ENCODE measurements around the gene HS3ST1.
"Not testable (repeated sequence)": the region's sequence is repeated elsewhere in the genome, so short reads cannot be mapped to it uniquely, and the experiment has no call there.

The HS3ST1 gene

DNA sequence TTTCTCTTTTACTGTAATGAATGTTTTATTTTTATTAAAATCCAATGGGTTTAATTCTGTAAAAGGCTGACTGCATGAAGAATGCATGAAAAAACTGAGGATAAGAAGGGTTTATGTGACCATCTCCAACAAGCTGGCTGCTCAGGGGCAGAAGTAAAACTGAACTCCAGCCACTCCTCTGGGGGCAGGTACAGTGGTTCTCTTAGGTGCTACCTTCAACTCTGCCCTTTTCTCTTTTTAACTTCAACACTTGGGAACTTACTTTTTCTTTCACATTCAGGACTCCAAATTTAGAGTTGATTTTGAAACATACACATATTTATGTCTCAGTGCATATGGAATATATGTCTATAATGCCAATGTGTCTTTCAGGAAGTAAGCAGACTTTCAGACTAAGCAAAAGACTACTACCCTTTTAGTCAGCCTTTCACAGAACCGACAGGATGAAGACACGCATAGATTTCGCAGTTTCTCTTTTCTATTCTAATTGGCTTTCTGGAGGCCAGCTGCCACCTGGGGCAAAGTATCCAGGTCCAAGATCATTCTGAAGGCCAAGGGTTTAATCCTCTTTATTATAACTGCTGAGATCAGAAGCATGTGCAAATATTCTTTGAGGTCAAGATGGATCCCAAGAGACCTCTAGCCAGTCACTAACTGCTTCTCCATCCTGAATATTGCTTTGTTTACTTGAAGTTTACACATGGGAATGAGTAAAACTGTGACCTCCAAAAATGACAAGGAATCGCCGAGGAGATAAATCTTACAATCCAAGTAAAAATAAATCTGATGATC, 30.7 kb downstream of the HS3ST1 start:
- DNase-seq: no peak

DNA sequence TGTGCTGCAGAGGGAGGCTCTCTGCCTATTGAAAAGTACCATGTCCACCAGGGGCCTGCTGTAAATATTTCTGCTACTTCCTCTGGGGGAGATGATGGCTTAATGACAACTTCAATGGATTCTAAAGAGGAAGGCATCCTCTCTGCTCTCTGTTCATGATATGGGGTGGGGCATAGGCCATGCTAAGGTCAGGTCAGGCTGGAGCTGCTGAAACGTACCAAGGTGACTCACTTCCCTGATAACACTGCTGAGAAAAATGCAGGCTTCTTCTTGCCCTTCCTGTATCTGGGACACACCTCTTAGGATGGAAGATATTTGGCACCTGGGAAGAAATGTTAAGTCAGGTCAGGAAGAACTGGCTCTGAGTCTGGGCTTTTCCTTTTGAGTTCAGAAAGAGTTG, 31.5 kb downstream of the HS3ST1 start:
- no peak for DNase-seq

DNA sequence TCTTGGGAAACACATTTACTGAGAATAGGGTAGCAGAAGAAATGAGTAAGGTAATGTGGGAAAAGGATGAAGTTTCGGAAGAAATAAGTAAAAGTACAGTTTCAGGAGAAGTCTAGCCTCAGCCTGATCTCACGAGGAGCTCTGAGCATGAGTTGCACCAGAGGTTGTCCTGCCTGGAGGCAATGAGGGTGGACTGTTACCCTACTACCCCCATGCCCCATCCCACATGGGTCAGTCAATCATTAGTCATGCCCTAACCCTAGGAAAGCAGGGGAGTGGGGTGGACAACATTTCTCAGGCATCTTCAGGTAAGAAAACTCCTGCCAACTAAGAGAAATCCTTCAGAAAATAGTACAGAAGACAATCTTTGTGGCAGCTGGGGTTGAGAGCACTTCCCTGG, 35.1 kb downstream of the HS3ST1 start:
- no peak for DNase-seq

DNA sequence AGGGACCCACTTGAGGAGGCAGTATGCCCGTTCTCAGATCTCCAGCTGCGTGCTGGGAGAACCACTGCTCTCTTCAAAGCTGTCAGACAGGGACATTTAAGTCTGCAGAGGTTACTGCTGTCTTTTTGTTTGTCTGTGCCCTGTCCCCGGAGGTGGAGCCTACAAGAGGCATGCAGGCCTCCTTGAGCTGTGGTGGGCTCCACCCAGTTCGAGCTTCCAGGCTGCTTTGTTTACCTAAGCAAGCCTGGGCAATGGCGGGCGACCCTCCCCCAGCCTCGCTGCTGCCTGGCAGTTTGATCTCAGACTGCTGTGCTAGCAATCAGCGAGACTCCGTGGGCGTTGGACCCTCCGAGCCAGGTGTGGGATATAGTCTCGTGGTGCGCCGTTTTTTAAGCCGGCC, 44.6 kb downstream of the HS3ST1 start:
- not testable (repeated sequence) for DNase-seq

DNA sequence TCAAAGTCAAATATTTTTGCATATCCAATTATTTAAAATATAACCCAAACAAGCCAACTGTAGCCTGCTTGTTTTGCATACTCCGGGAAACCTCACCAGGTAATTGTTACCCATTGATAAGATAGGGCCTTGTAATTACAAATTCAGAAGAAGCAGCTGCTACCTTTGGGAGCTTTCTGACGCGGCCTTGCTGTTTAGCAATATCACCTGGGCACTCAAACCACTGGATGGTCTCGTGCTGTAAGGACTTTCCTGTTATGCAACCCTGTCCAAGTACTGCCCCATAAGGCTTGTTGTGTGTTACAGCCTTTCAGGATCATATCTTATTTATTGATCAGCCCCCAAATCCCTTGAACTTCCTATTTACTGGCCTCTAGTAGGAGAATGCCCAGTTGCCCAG, 52.1 kb downstream of the HS3ST1 start:
- no peak for DNase-seq

DNA sequence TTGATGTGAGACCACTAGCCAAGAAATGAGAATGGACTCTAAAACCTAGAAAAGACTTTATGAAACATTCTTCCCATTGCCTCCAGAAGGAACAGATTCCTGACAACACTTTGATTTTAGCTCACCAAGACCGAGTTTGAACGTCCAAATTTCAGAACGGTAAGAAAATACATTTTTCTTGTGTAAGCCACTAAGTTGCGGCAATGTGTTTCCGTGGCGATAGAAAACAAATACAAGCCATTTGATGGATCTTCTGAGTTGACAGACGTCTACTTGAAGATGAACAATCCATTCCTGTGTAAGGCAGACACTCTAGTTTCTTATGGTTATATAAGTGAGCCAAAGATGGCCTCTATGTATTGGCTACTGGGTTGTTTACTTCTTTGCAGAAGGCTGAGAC, 52.5 kb downstream of the HS3ST1 start:
- DNase-seq: no peak

DNA sequence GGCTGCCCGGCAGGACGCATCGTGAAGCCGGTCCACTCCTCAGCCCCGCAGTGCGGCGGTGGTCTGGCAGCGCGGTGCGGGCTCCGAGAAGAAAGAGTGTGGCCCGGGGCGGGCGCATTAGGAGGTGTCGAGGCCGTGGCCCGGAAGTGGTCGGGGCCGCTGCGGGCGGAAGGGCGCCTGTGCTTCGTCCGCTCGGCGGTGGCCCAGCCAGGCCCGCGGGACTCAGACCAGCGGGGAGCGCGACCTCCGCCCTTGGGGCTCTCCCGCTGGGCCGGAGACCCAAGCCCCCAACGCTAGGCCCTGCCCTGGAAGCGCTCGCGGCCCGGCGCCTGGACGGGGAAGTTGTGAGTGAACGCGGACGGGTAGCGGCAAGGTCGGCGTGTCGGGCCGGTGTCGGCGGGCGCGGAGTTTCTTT, 60.0 kb downstream of the HS3ST1 start:
- no peak for DNase-seq

DNA sequence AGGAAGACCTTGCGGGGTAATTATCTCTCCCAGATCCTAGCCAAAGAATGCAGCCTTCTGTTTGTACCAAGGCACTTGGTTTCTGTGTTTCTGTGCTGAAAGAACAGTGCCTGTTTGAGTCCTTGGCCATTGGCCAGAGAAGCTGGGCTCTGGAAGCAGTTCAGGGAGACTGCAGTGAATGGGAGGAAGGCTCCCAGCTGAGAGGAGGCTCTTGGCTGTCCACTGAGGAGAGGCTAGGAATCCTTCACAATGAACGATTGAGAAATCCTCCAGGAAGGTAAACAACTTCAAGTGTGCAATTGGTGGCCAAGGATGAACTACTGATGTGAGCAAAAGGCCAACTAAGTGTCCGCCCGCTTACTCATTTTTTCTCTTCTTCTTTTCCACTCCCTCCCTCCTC, 61.3 kb downstream of the HS3ST1 start:
- no peak for DNase-seq

DNA sequence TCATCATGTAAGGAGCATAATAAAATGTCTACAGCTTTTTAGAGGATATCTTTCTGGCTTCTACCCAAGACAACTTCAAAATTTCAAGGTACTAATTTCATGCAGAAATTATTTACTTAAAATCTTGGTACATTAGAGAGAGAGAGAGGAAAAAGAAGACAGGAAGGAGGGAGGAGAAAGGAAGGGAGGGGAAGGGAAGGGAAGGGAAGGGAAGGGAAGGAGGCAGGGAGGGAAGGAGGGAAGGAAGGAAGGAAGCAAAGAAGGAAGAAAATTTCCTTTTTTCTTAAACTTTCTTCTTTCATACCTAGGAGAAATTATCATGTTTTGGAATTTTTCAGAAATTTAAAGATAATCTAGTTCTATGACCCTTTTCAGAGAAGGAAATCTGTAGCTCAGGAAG, 61.8 kb downstream of the HS3ST1 start:
- no peak for DNase-seq

DNA sequence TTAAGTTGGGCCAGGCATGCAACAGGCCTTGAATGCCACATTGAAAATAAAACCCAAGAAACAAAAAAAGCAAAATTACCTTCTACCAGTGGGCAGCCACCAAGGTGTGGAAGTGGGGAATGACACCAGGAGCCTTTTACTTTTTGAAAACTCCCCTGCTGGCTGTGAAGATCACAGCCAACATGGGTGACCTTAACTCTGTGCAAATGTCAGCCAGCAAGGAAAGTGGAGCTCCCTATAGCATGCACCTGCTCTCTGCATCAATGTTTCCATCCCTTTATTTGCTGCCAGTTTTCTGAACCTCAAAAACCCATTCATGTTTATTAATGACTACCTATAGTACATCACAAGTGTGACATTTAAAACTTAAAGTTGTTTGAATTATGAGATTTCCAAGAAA, 63.7 kb downstream of the HS3ST1 start:
- DNase-seq: no peak

DNA sequence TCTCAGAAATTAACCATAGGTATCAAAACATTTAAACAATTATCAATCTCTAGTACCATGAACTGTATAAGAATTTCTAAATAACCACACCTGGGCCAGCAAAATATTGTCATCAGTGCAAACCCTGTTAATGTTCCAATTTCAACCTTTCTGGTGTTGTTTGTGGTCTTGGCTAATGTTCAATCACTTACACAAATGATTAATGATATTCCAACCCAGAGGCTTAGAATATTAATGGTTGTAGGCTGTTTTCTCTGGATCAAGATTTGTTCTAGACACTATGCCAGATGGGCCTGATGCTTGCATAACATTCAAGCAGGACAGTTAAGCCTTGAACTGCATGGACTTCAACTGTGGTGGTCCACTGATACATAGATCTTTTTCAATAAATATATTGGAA, 69.1 kb downstream of the HS3ST1 start:
- DNase-seq: no peak

DNA sequence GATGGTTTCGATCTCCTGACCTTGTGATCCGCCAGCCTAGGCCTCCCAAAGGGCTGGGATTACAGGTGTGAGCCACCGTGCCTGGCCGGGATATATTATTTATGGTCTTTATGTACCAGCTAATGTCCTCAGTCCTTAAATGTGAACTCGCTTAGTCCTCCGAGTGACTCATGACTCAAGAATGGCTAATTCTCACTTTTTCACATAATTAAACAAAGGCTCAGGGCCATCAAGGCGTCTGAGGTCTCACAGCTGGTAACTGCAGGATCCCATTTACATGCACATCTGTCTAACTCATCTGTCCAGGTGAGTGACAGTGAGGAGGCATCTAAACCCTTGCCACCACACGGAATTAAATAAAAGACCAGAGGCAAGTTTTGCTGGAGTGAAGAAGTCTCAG, 73.5 kb downstream of the HS3ST1 start:
- DNase-seq: no peak

DNA sequence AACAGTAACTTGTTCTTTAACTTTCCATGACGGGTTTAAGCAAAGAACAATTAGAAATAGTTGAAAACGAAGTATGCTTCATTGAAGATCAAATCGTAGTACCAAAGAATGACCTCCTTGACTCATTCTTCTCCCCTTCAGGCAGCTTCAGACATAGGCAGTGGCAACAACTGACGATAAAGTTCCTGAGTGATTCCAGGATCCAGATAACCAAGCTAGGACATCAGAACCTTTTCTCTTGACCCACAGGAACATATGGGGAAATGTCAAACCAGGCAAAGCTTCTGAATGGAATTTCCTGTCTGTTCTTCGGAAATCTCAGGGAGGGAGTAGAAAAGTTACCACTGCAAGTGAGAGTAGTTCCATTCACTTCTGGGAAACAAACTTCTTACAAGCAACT, 74.2 kb downstream of the HS3ST1 start:
- no peak for DNase-seq

DNA sequence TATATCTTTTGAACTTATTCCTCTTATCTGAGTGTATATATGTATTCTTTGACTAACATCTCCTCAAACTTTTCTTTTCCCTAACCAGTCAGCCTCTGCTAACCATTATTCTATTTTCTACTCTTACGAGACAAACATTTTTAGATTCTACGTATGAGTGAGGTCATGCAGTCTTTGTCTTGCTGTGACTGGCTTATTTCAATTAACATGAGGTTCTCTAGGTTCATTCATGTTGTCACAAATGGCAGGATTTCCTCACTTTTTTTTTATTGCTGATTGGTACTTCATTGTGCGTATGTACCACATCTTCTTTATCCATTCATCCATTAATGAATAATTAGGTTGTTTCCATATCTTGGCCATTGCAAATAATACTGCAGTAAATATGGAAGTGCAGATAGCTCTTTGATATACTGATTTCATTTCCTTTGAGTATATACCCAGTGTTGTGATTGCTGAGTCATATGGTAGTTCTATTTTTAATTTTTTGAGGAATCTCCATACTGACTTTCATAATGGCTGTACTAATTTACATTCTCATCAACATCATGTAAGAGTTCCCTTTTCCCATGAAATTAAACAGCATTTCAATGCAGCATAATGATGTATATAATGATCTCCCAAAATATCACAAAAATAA, 80.1 kb downstream of the HS3ST1 start:
- DNase-seq: no peak

DNA sequence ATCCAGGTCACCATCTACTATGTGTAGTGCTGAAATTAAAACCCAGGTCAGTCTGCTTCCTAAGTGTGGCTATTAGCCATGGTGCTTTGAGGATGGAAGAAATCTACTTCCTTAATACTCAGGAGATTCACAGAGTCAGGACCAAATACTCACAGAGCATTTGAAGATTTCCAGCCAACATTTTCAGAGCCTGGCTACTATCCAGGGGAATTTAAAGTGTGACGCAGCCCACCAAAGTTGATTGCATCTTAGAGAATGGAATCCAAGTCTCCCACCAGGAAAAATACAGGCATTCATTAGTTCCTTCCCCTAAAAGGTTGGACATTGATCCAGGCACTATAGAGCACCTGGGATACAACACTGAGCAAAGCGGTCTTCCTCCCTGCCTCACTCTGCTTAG, 83.8 kb downstream of the HS3ST1 start:
- DNase-seq: no peak

DNA sequence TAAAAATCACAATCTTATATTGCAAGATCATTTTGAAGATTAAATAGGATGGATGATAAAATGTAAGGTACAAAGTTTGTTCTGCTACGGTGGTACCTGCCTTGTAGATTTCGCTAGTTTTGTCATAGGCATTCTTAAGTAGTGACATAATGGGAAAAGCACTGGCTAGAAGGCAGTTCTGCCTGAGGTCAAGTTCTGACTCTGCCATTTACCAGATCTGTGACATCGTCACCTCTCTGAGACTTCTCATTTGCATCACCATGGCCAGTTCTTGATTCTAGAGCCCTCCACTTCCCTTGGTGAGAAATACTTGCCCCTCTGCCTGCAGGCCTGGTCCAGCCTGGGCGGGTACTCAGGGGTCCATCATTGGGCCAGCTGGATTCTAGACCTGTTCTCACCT, 85.2 kb downstream of the HS3ST1 start:
- no peak for DNase-seq

All from NCI-H1417 treated with DMSO at 0.1 percent for 48 hours (cell line).